HepG2 (cell line): ENCODE measurements around the gene STEAP3. TPM values are rescaled to one million over a fixed set of nuclear protein-coding genes. Genes with fewer than 3 reads are reported as not detected.

ENCODE experiments used
- ATAC-seq: fragments of 200-7000 bp; cut with Tn5 transposase; 3 replicates; pipeline ENCODE4 v1.9.1; 2020; ENCODE audit warnings: mild to moderate bottlenecking, moderate library complexity
- BruUV-seq: library from RNA; stranded (reverse); fragments of 400-500 nt; replicated peaks from 2 replicates; lab custom pipeline; 2021; lab: Mats Ljungman, UMichigan
- CTCF ChIA-PET: fragments of 300-600 bp; formaldehyde crosslinking; extraction: SDS; loops from one replicate; lab custom pipeline; 2021; ENCODE audit warnings: low total read pairs, inconsistent platforms, low intra/inter-chr PET ratio; lab: Yijun Ruan, JAX
- POLR2A ChIA-PET: fragments of 350-600 bp; sonication (Branson Sonifier 250); formaldehyde crosslinking; loops from one replicate; lab custom pipeline; 2020; ENCODE audit warnings: antibody characterized with exemption, inconsistent platforms; lab: Yijun Ruan, JAX
- DNase-seq: peaks from one replicate; pipeline ENCODE4 v3.0.0-alpha.2; 2015; ENCODE audit warnings: low spot score
- FAIRE-seq: peaks from 3 replicates; lab custom pipeline; 2011; peaks lifted over from hg19 to GRCh38; lab: Jason Lieb, UNC
- H2AFZ ChIP-seq: one replicate; pipeline ENCODE4 v1.6.1; 2011; ENCODE audit warnings: low read length, inconsistent platforms
- H3K27ac ChIP-seq: fragments of 300-600 bp; 3 replicates; pipeline ENCODE4 v1.8.0; 2011; ENCODE audit warnings: mixed run types, mild to moderate bottlenecking, mixed read lengths, low read length, inconsistent platforms; ENCODE audit not compliant: insufficient read depth; ENCODE audit errors: extremely low read length
- H3K27me3 ChIP-seq, 2 experiments: fragments of 200-600 bp in 1 of 2; 2 replicates in 1 of 2; 3 replicates in 1 of 2; pipeline versions ENCODE4 v1.6.0 to v1.8.0; 2011; ENCODE audit warnings: low read length in 2 of 2, mild to moderate bottlenecking in 2 of 2, moderate library complexity in 2 of 2, inconsistent platforms in 1 of 2; ENCODE audit not compliant: insufficient read depth in 2 of 2, control insufficient read depth in 1 of 2
- H3K36me3 ChIP-seq, 2 experiments: fragments of 200-600 bp in 1 of 2; replicated peaks in 1 of 2; 2 replicates in 1 of 2; 3 replicates in 1 of 2; pipeline versions ENCODE4 v1.5.1 to v1.8.0; 2011; ENCODE audit warnings: low read length in 2 of 2, inconsistent platforms in 1 of 2; ENCODE audit not compliant: insufficient read depth in 2 of 2, control insufficient read depth in 1 of 2
- H3K4me1 ChIP-seq: 2 replicates; pipeline ENCODE4 v1.5.1; 2012; ENCODE audit warnings: low read length, inconsistent platforms; ENCODE audit not compliant: insufficient read depth
- H3K4me2 ChIP-seq: 2 replicates; pipeline ENCODE4 v1.6.0; 2011; ENCODE audit warnings: low read depth, low read length, inconsistent platforms
- H3K4me3 ChIP-seq, 3 experiments: fragments of 200-600 bp in 1 of 3; sonication (generic), shearing (Covaris generic) in 1 of 3; replicated peaks in 1 of 3; 2 replicates each; pipeline ENCODE4 v1.5.1; 2011 to 2016; ENCODE audit warnings: low read length in 3 of 3, inconsistent platforms in 2 of 3, low read depth in 2 of 3, mild to moderate bottlenecking in 2 of 3, control low read depth in 1 of 3, mixed read lengths in 1 of 3; ENCODE audit not compliant: insufficient read depth in 1 of 3
- H3K79me2 ChIP-seq: one replicate; pipeline ENCODE4 v1.6.1; 2011; ENCODE audit warnings: low read length, inconsistent platforms; ENCODE audit not compliant: insufficient read depth
- H3K9ac ChIP-seq: 2 replicates; pipeline ENCODE4 v1.6.0; 2011; ENCODE audit warnings: mild to moderate bottlenecking, low read depth, low read length, inconsistent platforms; ENCODE audit not compliant: insufficient read depth
- H3K9me3 ChIP-seq: 2 replicates; pipeline ENCODE4 v1.5.1; 2012; ENCODE audit warnings: mild to moderate bottlenecking, low read length
- H4K20me1 ChIP-seq: 2 replicates; pipeline ENCODE4 v1.6.0; 2011; ENCODE audit warnings: inconsistent platforms, mild to moderate bottlenecking, low read length, moderate library complexity; ENCODE audit not compliant: insufficient read depth
- ARID3A ChIP-seq: IDR thresholded peaks from 2 replicates; pipeline ENCODE4 v1.6.1; 2012; ENCODE audit warnings: low read depth, low read length, improper control_type of control experiment
- FLYWCH1 ChIP-seq: sonication (generic); formaldehyde crosslinking; IDR thresholded peaks from 2 replicates; pipeline ENCODE4 v1.8.1; 2023; ENCODE audit warnings: mild to moderate bottlenecking, missing genetic modification reagents
- HOMEZ ChIP-seq: IDR thresholded peaks from 2 replicates; pipeline ENCODE4 v1.6.1; 2016; ENCODE audit warnings: low read depth
- KDM2A ChIP-seq: sonication (generic); formaldehyde crosslinking; IDR thresholded peaks from 2 replicates; pipeline ENCODE4 v1.4.0; 2020; ENCODE audit warnings: low read depth, missing genetic modification reagents, borderline replicate concordance
- MLX ChIP-seq: IDR thresholded peaks from 2 replicates; pipeline ENCODE4 v1.6.1; 2016
- PCBP1 ChIP-seq: fragments of 200-400 bp; formaldehyde crosslinking; IDR thresholded peaks from 2 replicates; pipeline ENCODE4 v1.6.1; 2017; ENCODE audit warnings: mild to moderate bottlenecking, low read depth, low read length, borderline replicate concordance
- RAD21 ChIP-seq: fragments of 450-650 bp; formaldehyde crosslinking; IDR thresholded peaks from 2 replicates; pipeline ENCODE4 v1.5.0; 2020; ENCODE audit warnings: mild to moderate bottlenecking
- RFXAP ChIP-seq: sonication (generic); formaldehyde crosslinking; IDR thresholded peaks from 2 replicates; pipeline ENCODE4 v1.4.0; 2020; ENCODE audit warnings: missing genetic modification reagents, borderline replicate concordance
- THYN1 ChIP-seq: sonication (generic); formaldehyde crosslinking; IDR thresholded peaks from 2 replicates; pipeline ENCODE4 v1.8.1; 2023; ENCODE audit warnings: low read depth, mild to moderate bottlenecking, moderate library complexity, missing genetic modification reagents, borderline replicate concordance
- ZNF234 ChIP-seq: sonication (generic); formaldehyde crosslinking; conservative IDR thresholded peaks from 2 replicates; pipeline ENCODE4 v1.5.1; 2020; ENCODE audit warnings: mild to moderate bottlenecking, missing genetic modification reagents
- ZNF564 ChIP-seq: sonication (generic); formaldehyde crosslinking; IDR thresholded peaks from 2 replicates; pipeline ENCODE4 v1.8.1; 2023; ENCODE audit warnings: mild to moderate bottlenecking, missing genetic modification reagents
- ZNF761 ChIP-seq: sonication (generic); formaldehyde crosslinking; conservative IDR thresholded peaks from 2 replicates; pipeline ENCODE4 v1.4.0; 2020; ENCODE audit warnings: mild to moderate bottlenecking, missing genetic modification reagents
- ZNF788 ChIP-seq: sonication (generic); formaldehyde crosslinking; IDR thresholded peaks from 2 replicates; pipeline ENCODE4 v1.5.0; 2020; ENCODE audit warnings: mild to moderate bottlenecking, missing genetic modification reagents, borderline replicate concordance
- WGBS: methylation state at CpG from one replicate; pipeline ENCODE4 v1.1.6; 2017; ENCODE audit warnings: low lambda C conversion rate; 5-methylcytosine and 5-hydroxymethylcytosine counted together
- in situ Hi-C: cut with HindIII; loops from 2 replicates; pipeline ENCODE4 v1.10.0; 2017; ENCODE audit warnings: low pct_unique_long_range_greater_than_20kb; ENCODE audit not compliant: extremely low pct_ligation_motif_present
- intact Hi-C: fragments of 100-400 bp; cut with micrococcal nuclease; formaldehyde crosslinking; loops from one replicate; pipeline ENCODE4 v1.10.0; 2022; ENCODE audit not compliant: unreplicated experiment
- polyA plus RNA-seq, 8 experiments: library from polyadenylated mRNA; depleted of rRNA in 3 of 8; stranded (reverse) in 7 of 8; unstranded in 1 of 8; fragments of >200 nt; fragmentation: Illumina TruSeq in 4 of 8; extraction: Trizol in 4 of 8; gene quantifications; 2 replicates each; pipeline versions ENCODE4 v1.2.1 to v1.2.3, GENCODE V29; 2011 to 2016; ENCODE audit warnings: low read depth in 4 of 8, missing spikeins in 1 of 8, mixed read lengths in 1 of 8; ENCODE audit not compliant: insufficient read depth in 1 of 8
- total RNA-seq, 5 experiments: library from RNA; depleted of rRNA; stranded (reverse); fragments of >200 nt; fragmentation: Illumina TruSeq; extraction: Trizol; gene quantifications; 2 replicates each; pipeline ENCODE4 v1.2.3, GENCODE V29; 2016; ENCODE audit warnings: low read depth in 1 of 5
- TF ChIP-seq, protein P1 (sequence below): sonication (generic); formaldehyde crosslinking; IDR thresholded peaks from 2 replicates; pipeline ENCODE4 v1.5.0; 2020; ENCODE audit warnings: mild to moderate bottlenecking, missing genetic modification reagents, moderate library complexity
- TF ChIP-seq, protein P2 (sequence below): IDR thresholded peaks from 2 replicates; pipeline ENCODE4 v1.6.1; 2016; ENCODE audit warnings: missing compliant biosample characterization, missing genetic modification reagents, borderline replicate concordance

The STEAP3 gene
- total and polyA plus RNA-seq, 2 of the 13 experiments (the other 11 are each of a cell fraction or from before 2014, with no cell fraction given) = 7.3 to 21.1 TPM

DNA sequence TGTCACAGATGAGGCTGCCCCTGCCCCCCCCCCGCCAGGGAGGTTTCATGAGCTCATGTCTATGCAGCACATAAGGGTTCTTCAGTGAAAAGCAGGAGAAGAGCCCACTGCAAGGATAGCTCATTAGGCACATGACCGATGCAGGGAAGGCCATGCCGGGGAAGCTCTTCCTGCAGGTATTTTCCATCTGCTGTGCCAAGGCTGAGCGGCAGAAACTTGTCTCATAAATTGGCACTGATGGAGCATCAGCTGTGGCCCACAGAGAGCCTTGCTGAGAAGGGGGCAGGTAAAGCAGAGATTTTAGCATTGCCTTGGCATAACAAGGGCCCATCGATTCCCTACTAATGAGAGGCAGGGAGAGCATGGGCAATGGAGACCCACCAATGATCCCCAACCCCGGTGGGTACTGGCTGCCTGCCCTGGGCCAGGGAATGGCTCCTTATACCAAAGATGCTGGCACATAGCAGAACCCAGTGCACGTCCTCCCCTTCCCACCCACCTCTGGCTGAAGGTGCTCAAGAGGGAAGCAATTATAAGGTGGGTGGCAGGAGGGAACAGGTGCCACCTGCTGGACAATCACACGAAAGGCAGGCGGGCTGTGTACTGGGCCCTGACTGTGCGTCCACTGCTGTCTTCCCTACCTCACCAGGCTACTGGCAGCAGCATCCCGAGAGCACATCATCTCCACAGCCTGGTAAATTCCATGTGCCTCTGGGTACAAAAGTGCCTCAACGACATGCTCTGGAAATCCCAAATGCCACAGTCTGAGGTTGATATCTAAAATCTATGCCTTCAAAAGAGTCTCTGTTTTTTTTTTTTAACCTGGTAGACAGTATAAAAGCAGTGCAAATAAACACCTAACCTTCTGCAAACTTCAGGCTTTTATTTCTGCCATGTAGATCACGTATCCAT is 41.4 kb downstream of the STEAP3 start:
- no peaks in the 10 kb centered on the region for H3K79me2 ChIP-seq
- ATAC-seq = peak; percentile 98
- intact Hi-C loops = loop anchor here (1.0 to 5.0 kb wide), 3 partner anchors 26 to 253 kb away; no protein-coding TSS in a partner anchor
- DNase-seq = peak; percentile 51
- H3K36me3 ChIP-seq = peaks cover 2 to 6% of the 10 kb centered on the region in 2 experiments; a peak in 2 of 5 replicates
- in situ Hi-C loops = loop anchor here (5.0 kb wide), 1 partner anchor 43 kb away; the partner anchor contains the start of gene STEAP3
- peak; percentile 79 for FAIRE-seq
- no peak overlapping the region for H3K27ac ChIP-seq
- no peaks in the 10 kb centered on the region for H3K9me3 ChIP-seq
- no peaks in the 10 kb centered on the region for H4K20me1 ChIP-seq
- WGBS = 54% methylated on average over 12 of the region's 13 CpGs
- POLR2A ChIA-PET = no interaction called here
- H3K27me3 ChIP-seq = no peaks in the 10 kb centered on the region
- no peak overlapping the region for H3K4me3 ChIP-seq
- H3K4me2 ChIP-seq = no peak overlapping the region
- TSS peak; percentile 17 for BruUV-seq
- no peak overlapping the region for H3K9ac ChIP-seq
- no peak overlapping the region for H2AFZ ChIP-seq
- H3K4me1 ChIP-seq = peaks cover 10% of the 10 kb centered on the region
- CTCF ChIA-PET = interaction anchor here (0.6 to 2.5 kb wide), 4 partner anchors 46 to 383 kb away, joined by 3 to 17 read pairs (median 6); no protein-coding TSS in a partner anchor
- TF ChIP-seq ZNF234 = no peak
- no peak for TF ChIP-seq THYN1
- TF ChIP-seq KDM2A (CRISPR knock-in tag) = peak; percentile 48; the same call in 1 of the 2 replicates
- TF ChIP-seq, protein P1, sequence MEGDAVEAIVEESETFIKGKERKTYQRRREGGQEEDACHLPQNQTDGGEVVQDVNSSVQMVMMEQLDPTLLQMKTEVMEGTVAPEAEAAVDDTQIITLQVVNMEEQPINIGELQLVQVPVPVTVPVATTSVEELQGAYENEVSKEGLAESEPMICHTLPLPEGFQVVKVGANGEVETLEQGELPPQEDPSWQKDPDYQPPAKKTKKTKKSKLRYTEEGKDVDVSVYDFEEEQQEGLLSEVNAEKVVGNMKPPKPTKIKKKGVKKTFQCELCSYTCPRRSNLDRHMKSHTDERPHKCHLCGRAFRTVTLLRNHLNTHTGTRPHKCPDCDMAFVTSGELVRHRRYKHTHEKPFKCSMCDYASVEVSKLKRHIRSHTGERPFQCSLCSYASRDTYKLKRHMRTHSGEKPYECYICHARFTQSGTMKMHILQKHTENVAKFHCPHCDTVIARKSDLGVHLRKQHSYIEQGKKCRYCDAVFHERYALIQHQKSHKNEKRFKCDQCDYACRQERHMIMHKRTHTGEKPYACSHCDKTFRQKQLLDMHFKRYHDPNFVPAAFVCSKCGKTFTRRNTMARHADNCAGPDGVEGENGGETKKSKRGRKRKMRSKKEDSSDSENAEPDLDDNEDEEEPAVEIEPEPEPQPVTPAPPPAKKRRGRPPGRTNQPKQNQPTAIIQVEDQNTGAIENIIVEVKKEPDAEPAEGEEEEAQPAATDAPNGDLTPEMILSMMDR (CRISPR knock-in tag) = peak; percentile 96
- TF ChIP-seq PCBP1 = no peak
- TF ChIP-seq ZNF761 (CRISPR knock-in tag) = no peak
- peak; percentile 20; the same call in 1 of the 2 replicates for TF ChIP-seq RFXAP (CRISPR knock-in tag)
- TF ChIP-seq RAD21 (CRISPR knock-in tag) = peak; percentile 83
- TF ChIP-seq FLYWCH1 (CRISPR knock-in tag) = no peak
- TF ChIP-seq, protein P2, sequence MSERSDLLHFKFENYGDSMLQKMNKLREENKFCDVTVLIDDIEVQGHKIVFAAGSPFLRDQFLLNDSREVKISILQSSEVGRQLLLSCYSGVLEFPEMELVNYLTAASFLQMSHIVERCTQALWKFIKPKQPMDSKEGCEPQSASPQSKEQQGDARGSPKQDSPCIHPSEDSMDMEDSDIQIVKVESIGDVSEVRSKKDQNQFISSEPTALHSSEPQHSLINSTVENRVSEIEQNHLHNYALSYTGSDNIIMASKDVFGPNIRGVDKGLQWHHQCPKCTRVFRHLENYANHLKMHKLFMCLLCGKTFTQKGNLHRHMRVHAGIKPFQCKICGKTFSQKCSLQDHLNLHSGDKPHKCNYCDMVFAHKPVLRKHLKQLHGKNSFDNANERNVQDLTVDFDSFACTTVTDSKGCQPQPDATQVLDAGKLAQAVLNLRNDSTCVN (CRISPR knock-in tag) = peak; percentile 51; the same call in 1 of the 2 replicates
- TF ChIP-seq ZNF564 = no peak
- TF ChIP-seq HOMEZ = no peak
- TF ChIP-seq ZNF788 (CRISPR knock-in tag) = 0 out of 2 replicates have a peak, but pooled peaks have one; percentile 15
- TF ChIP-seq ARID3A = no peak
- no peak for TF ChIP-seq MLX
